Fibroblast of lung (primary cell): Measurements from ENCODE around the gene CALML4. TPM values are rescaled to one million over a fixed set of nuclear protein-coding genes. Genes with fewer than 3 reads are reported as not detected.

ENCODE experiments used
- DNase-seq, 2 donors: peaks; one replicate each; pipeline versions ENCODE4 v3.0.0 to v3.0.0-alpha.2; 2010; ENCODE audit warnings: low read depth in 2 of 2
- H2AFZ ChIP-seq: 2 replicates; pipeline ENCODE4 v1.5.1; 2012; ENCODE audit warnings: low read length, control low read depth, inconsistent platforms
- H3K27ac ChIP-seq: 2 replicates; pipeline ENCODE4 v1.5.1; 2011; ENCODE audit warnings: low read length, control low read depth; ENCODE audit not compliant: insufficient read depth
- H3K27me3 ChIP-seq: 2 replicates; pipeline ENCODE4 v1.5.1; 2011; ENCODE audit warnings: mild to moderate bottlenecking, low read length; ENCODE audit not compliant: control insufficient read depth, insufficient read depth
- H3K36me3 ChIP-seq: 2 replicates; pipeline ENCODE4 v1.5.1; 2011; ENCODE audit warnings: low read length; ENCODE audit not compliant: control insufficient read depth, insufficient read depth
- H3K4me1 ChIP-seq: 2 replicates; pipeline ENCODE4 v1.5.1; 2011; ENCODE audit warnings: low read length; ENCODE audit not compliant: control insufficient read depth, insufficient read depth; ENCODE audit errors: extremely low read depth
- H3K4me2 ChIP-seq: 2 replicates; pipeline ENCODE4 v1.5.1; 2011; ENCODE audit warnings: low read length, control low read depth; ENCODE audit not compliant: insufficient read depth; ENCODE audit errors: extremely low read depth
- H3K4me3 ChIP-seq, 4 experiments: fragments of 200-600 bp in 1 of 4; sonication (generic) in 1 of 4; replicated peaks in 1 of 4; 2 replicates each; pipeline ENCODE4 v1.5.1; 2011 to 2016; ENCODE audit warnings: low read length in 4 of 4, low read depth in 3 of 4, mild to moderate bottlenecking in 3 of 4, control low read depth in 2 of 4, inconsistent platforms in 1 of 4, mixed read lengths in 1 of 4; ENCODE audit not compliant: insufficient read depth in 1 of 4; ENCODE audit errors: control extremely low read depth in 1 of 4
- H3K79me2 ChIP-seq: 2 replicates; pipeline ENCODE4 v1.5.1; 2012; ENCODE audit warnings: mild to moderate bottlenecking, low read length, inconsistent platforms; ENCODE audit not compliant: control insufficient read depth, insufficient read depth
- H3K9ac ChIP-seq: 2 replicates; pipeline ENCODE4 v1.5.1; 2011; ENCODE audit warnings: mild to moderate bottlenecking, low read length, control low read depth; ENCODE audit not compliant: insufficient read depth
- H3K9me3 ChIP-seq: 2 replicates; pipeline ENCODE4 v1.5.1; 2012; ENCODE audit warnings: low read depth, low read length; ENCODE audit not compliant: control insufficient read depth, insufficient read depth
- H4K20me1 ChIP-seq: 2 replicates; pipeline ENCODE4 v1.5.1; 2011; ENCODE audit warnings: low read length; ENCODE audit not compliant: control insufficient read depth, insufficient read depth; ENCODE audit errors: extremely low read depth
- EZH2 ChIP-seq: IDR thresholded peaks from 2 replicates; pipeline ENCODE4 v1.5.1; 2012; ENCODE audit warnings: low read length, control low read depth, mild to moderate bottlenecking; ENCODE audit errors: missing control alignments
- polyA minus RNA-seq: library from RNA; depleted of rRNA, polyadenylated mRNA; stranded (reverse); fragments of >200 nt; gene quantifications from 2 replicates; pipeline ENCODE4 v1.2.3, GENCODE V29; 2011; ENCODE audit warnings: low replicate concordance
- polyA plus RNA-seq, 2 donors: library from polyadenylated mRNA; depleted of rRNA in 1 of 2; stranded (reverse) in 1 of 2; unstranded in 1 of 2; fragments of >200 nt; gene quantifications; 2 replicates each; pipeline ENCODE4 v1.2.1, GENCODE V29; 2011 to 2012; ENCODE audit warnings: missing spikeins in 1 of 2
- total RNA-seq: library from RNA; depleted of rRNA; stranded (reverse); fragments of >200 nt; gene quantifications from 2 replicates; pipeline ENCODE4 v1.2.1, GENCODE V29; 2014
- TF ChIP-seq, protein P1 (sequence below), 2 donors: IDR thresholded peaks in 1 of 2; conservative IDR thresholded peaks in 1 of 2; 1 replicate in 1 of 2; 2 replicates in 1 of 2; pipeline ENCODE4 v1.5.1; 2011 to 2012; ENCODE audit warnings: low read length in 2 of 2, control low read depth in 1 of 2, inconsistent platforms in 1 of 2, low read depth in 1 of 2, mild to moderate bottlenecking in 1 of 2

Gene CALML4, protein sequence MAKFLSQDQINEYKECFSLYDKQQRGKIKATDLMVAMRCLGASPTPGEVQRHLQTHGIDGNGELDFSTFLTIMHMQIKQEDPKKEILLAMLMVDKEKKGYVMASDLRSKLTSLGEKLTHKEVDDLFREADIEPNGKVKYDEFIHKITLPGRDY
- total RNA-seq (1.0 and 1.8 TPM in 2 replicates), polyA plus RNA-seq (1.5 and 2.0 TPM in 2 replicates), polyA minus RNA-seq (0.44 TPM in 1 of 2 replicates, not detected in the other)
- polyA plus RNA-seq (2012): 1.9 and 2.0 TPM in 2 replicates

DNA sequence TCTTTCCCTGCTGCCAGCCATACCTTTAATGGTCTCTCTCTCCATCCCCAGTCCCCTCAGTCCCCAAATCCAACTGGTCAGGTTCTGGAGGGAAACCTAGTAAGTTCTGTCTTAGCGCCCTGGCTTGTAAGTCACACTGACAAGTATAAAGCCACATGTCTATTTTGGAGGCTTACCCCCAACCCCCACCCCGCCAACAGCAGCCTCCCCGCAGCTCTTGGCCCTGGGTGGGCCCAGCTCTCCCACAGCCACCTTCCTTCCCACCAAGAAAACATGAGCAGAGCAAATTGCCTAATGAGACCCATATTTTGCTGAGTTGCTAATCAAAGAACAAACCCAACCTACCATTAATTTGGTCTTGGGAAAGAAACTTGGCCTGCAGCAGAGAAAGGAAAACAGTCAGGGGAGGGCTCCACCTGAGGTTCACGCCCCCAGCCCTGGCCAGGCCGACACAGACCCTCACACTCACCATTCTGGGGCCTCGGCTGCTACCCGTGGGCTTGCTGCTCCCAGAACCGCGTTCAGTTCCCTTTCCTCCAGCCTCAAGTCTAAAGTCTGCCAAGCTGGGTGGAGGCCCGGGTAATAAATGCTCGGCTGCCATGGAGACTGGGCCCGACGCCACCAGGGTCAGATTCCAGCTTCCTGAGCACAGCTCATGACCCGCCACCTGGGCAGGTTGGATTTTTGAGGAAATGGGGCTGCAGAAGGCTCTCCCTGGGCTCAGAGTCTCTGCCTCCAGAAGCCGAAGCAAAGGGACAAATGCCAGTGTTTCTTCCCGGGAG lies at the start of gene CALML4:
CALML4 (minus strand) TSS at position 557 of the 782 bp plus-strand sequence; CDS start at position 472, 85 bp downstream.
- Histone ChIP-seq H3K4me1 (no peaks in the 10 kb centered on the region), H3K27ac (no peak within 1 kb of the TSS), H3K9ac (no peak within 1 kb of the TSS), H3K36me3 (no peaks in the 10 kb centered on the region), H3K27me3 (no peaks in the 10 kb centered on the region), H3K9me3 (no peaks in the 10 kb centered on the region), H3K4me2 (peak within 1 kb of the TSS; percentile 15), H2AFZ (no peak within 1 kb of the TSS), H3K79me2 (no peaks in the 10 kb centered on the region), H3K4me3 (no peak within 1 kb of the TSS), H4K20me1 (no peaks in the 10 kb centered on the region)
- DNase-seq: peak; percentile 47 to 55
- no peak for TF ChIP-seq EZH2
- TF ChIP-seq, protein P1, sequence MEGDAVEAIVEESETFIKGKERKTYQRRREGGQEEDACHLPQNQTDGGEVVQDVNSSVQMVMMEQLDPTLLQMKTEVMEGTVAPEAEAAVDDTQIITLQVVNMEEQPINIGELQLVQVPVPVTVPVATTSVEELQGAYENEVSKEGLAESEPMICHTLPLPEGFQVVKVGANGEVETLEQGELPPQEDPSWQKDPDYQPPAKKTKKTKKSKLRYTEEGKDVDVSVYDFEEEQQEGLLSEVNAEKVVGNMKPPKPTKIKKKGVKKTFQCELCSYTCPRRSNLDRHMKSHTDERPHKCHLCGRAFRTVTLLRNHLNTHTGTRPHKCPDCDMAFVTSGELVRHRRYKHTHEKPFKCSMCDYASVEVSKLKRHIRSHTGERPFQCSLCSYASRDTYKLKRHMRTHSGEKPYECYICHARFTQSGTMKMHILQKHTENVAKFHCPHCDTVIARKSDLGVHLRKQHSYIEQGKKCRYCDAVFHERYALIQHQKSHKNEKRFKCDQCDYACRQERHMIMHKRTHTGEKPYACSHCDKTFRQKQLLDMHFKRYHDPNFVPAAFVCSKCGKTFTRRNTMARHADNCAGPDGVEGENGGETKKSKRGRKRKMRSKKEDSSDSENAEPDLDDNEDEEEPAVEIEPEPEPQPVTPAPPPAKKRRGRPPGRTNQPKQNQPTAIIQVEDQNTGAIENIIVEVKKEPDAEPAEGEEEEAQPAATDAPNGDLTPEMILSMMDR (conservative IDR thresholded peaks at IDR 0.05 in 1 of 2, IDR thresholded peaks at IDR 0.05 in 1 of 2; ENCODE audit: low read depth in 1 of 2, low read length in 2 of 2): no peak

DNA sequence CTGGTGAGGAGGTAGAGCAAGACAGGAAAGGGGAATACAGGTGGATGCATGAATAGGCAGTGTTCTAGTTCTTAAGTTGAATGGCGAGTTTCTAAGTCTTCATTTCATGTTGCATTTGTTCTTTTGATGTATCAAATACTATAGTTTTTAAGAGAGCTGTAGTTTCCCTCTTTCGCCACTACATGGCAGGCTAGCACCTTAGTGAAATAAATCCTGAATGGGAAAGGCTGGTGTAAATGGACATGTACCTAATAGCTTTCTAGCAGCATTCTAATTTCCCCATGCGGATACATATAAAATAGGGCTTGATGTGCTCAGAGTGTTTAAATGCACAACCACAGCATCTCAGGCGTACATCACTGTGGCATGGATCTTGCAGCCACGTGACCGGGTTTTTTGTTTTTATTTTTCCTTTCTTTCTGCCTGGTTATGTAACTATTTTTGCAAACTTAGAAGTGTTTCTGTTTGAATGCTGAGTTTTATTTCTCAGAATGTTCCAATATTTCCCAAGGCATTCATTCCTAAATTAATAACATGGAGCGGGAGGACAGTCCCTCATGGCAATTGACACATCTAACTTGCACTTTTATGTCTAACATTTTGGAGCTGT lies 47.9 kb upstream of the CALML4 start:
- Histone ChIP-seq H2AFZ (no peak overlapping the region), H3K4me1 (peaks cover 2% of the 10 kb centered on the region), H3K4me2 (no peak overlapping the region), H3K4me3 (no peak overlapping the region), H3K27me3 (no peaks in the 10 kb centered on the region), H3K9ac (no peak overlapping the region), H3K36me3 (no peaks in the 10 kb centered on the region), H3K79me2 (no peaks in the 10 kb centered on the region), H4K20me1 (no peaks in the 10 kb centered on the region), H3K9me3 (no peaks in the 10 kb centered on the region), H3K27ac (no peak overlapping the region)
- TF ChIP-seq, protein P1 (conservative IDR thresholded peaks at IDR 0.05 in 1 of 2, IDR thresholded peaks at IDR 0.05 in 1 of 2; ENCODE audit: low read depth in 1 of 2, low read length in 2 of 2): peak; percentile 79 to 93
- TF ChIP-seq EZH2: no peak
- DNase-seq: peak; percentile 76 to 88

DNA sequence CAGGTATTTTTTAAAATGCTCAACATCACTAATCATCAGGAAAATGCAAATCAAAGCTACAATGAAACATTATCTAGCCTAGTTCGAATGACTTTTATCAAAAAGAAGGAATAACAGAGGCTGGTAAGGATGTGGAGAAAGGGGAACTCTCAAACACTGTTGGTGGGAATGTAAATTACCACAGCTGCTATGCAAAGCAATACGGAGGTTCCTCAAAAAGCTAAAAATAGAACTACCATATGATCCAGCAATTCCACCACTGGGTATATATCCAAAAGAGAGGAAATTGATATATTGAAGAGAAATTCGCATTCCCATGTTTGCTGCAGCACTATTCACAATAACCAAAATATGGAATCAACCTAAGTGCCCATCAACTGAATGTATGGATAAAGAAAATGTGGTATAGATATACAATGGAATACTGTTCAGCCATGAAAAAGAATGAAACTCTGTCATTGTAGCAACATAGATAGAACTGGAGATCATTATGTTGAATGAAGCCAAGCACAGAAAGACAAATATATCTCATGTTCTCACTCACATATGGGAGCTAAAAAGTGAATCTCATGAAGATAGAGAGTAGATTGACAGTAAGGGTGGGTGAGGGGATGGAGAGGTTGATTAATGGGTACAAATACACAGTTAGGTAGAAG lies 44.1 kb upstream of the CALML4 start:
- H3K4me1 ChIP-seq: no peaks in the 10 kb centered on the region
- TF ChIP-seq EZH2: no peak
- TF ChIP-seq, protein P1 (conservative IDR thresholded peaks at IDR 0.05 in 1 of 2, IDR thresholded peaks at IDR 0.05 in 1 of 2; ENCODE audit: low read depth in 1 of 2, low read length in 2 of 2): no peak
- H4K20me1 ChIP-seq: no peaks in the 10 kb centered on the region
- no peaks in the 10 kb centered on the region for H3K27me3 ChIP-seq
- H3K27ac ChIP-seq: no peak overlapping the region
- H3K36me3 ChIP-seq: no peaks in the 10 kb centered on the region
- no peaks in the 10 kb centered on the region for H3K79me2 ChIP-seq
- H3K9ac ChIP-seq: no peak overlapping the region
- no peak overlapping the region for H3K4me3 ChIP-seq
- no peak overlapping the region for H2AFZ ChIP-seq
- H3K4me2 ChIP-seq: no peak overlapping the region
- no peaks in the 10 kb centered on the region for H3K9me3 ChIP-seq
- no peak for DNase-seq
